Smooth muscle cell of the coronary artery (primary cell): ENCODE measurements around the gene OR4D1. TPM values are rescaled to one million over a fixed set of nuclear protein-coding genes. Genes with fewer than 3 reads are reported as not detected.

Experiments used
- total RNA-seq: library from RNA; depleted of rRNA; stranded (reverse); fragments of >200 nt; gene quantifications from 2 replicates; pipeline ENCODE4 v1.2.3, GENCODE V29; 2014; ENCODE audit warnings: low replicate concordance

OR4D1 gene
- total RNA-seq, result not detected in 2 replicates

DNA sequence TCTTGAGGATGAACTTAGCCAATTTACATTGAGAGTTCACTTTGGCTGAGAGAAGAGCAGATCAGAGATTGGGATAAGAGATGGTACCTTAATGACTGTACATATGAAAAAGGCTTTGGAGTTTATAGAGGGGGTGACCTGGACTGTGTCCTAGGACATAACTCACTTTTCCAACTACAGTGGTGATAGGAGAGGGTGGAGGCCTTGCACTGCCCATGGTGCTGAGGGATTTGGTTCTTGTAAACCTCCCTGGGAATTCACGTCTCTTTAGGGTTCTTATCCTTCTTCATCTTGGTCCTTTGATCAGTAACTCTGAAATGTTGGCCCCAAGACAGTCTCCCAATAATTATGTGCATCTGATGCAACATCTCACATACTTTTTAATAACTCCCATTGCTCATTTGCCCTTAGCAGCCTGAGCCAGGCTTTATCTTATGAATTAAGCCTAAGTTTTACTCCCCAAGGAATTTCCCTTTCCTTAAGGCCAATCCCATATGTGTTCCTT, at the start of gene OR4D1:
OR4D1 (plus strand) TSS at position 455 of the 505 bp plus-strand sequence. CDS start 6,770 bp downstream, outside the sequence.

DNA sequence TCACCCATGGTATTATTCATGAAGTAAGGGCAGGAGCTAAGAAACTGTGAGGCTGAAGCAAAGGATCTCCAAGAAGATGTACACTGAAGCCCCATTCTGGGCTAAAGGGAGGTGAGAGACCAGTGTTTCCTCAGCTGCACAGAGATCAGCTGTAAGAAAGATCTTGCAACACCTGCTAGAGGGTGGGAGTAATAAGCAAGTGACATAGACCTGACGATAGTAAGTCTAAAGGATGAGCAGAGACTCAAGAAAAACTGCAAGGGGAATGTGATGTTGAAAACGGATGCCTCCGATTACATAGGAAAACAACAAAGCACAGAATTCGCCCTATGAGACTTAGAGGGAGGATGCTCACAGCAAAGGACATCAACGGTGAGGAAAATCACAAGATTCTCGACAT, 18.5 kb downstream of the OR4D1 start, which contains the start of gene OR4D2:
OR4D2 (plus strand) TSS at position 301 of the 400 bp plus-strand sequence. CDS start 2,674 bp downstream, outside the sequence.

GRCh38 chr17:58192612-58193011, 44.4 kb downstream of the OR4D1 start, which contains the start of gene EPX:
TSS of gene EPX (plus strand) at chr17:58192726. CDS start at chr17:58192847, 121 bp downstream.

Other genes with a start within 250 kb of the OR4D1 start
- 6.2 and 9.4 TPM in 2 replicates for gene CUEDC1, start 193.0 kb upstream of the OR4D1 start, total RNA-seq
- gene VEZF1, start 160.1 kb upstream of the OR4D1 start, total RNA-seq, result 17.3 and 20.8 TPM in 2 replicates
- gene SRSF1, start 141.1 kb upstream of the OR4D1 start, total RNA-seq, result 421 and 590 TPM in 2 replicates
- 12.9 and 24.9 TPM in 2 replicates for gene DYNLL2, start 65.0 kb upstream of the OR4D1 start, total RNA-seq
- not detected in 2 replicates for gene OR4D2, start 18.6 kb downstream of the OR4D1 start, total RNA-seq
- gene EPX, start 44.3 kb downstream of the OR4D1 start, total RNA-seq, result not detected in 2 replicates
- 8.2 and 12.9 TPM in 2 replicates for gene MKS1, start 70.9 kb downstream of the OR4D1 start, total RNA-seq
- gene LPO, start 90.2 kb downstream of the OR4D1 start, total RNA-seq, result not detected in 2 replicates
- under 0.01 TPM in 1 of 2 replicates, not detected in the other for gene MPO, start 132.6 kb downstream of the OR4D1 start, total RNA-seq
- under 0.01 TPM in 2 replicates for gene TSPOAP1, start 180.4 kb downstream of the OR4D1 start, total RNA-seq
- gene SUPT4H1, start 203.8 kb downstream of the OR4D1 start, total RNA-seq, result 40.2 and 65.1 TPM in 2 replicates